HG02642 (cell line): ENCODE measurements around the gene SYNGR1.

Experiments used
- ATAC-seq: cut with Tn5 transposase; IDR thresholded peaks from one replicate; pipeline ENCODE4 v1.9.1; 2021; ENCODE audit warnings: mild to moderate bottlenecking; ENCODE audit not compliant: unreplicated experiment, poor library complexity

Gene SYNGR1, protein sequence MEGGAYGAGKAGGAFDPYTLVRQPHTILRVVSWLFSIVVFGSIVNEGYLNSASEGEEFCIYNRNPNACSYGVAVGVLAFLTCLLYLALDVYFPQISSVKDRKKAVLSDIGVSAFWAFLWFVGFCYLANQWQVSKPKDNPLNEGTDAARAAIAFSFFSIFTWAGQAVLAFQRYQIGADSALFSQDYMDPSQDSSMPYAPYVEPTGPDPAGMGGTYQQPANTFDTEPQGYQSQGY

DNA sequence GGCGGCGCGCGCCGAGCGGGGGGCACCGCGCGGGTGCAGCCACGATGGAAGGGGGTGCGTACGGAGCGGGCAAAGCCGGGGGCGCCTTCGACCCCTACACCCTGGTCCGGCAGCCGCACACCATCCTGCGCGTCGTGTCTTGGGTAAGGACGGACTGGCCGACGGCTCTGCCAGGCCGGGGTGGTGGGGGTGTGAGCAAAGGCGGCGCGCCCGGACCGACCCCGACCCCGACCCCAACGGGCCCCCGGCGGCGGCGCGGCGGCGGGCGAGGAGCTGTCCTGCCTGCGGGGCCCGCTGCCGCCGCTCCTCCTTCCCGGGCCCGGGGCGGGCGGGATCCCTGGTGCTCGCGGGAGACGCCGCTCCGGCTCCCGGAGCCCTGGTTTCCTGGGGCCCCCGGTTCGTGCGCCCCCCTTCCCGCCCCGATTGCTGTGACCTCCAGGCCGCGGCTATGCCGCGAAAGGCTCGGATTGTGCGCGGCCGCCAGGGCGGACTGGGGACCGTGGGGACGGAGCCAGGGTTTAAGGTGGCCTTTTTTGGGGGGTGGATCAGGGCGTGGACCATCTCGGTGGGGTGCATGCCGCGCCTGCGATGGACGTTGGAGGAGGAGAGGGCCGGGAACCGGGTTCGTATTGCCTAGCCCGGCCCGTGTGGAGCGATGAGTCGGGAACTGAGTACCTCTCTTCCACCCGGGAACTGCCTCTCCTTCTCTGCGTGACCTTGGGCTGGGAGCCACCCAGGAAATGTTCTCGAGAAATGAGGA is at the start of gene SYNGR1:
SYNGR1 (plus strand) TSS at position 25 of the 760 bp plus-strand sequence; CDS start at position 45, 20 bp downstream.
- ATAC-seq = peak; percentile 26

- no peak for ATAC-seq
Observed at GRCh38 chr22:39300186-39300830, 49.5 kb upstream of the SYNGR1 start.

DNA sequence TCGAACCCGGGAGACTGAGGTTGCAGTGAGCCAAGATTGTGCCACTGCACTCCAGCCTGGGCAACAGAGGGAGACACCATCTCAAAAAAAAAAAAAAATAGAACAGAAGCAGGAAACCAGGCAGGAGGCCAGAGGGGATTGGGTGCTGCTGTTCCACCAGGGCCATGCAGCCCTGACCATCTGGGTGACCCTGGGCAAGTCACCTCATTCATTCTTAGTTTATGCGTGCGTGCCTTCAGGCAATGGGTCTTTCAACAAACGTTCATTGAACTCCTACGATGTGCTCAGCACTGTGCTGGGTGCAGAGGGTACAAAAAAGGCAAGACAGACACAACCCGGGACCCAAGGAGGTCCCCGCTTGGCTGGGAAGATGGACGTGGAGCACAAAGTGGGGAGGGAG is 48.7 kb upstream of the SYNGR1 start:
- ATAC-seq = no peak

GRCh38 chr22:39301926-39302325 is 47.9 kb upstream of the SYNGR1 start:
- no peak for ATAC-seq

DNA sequence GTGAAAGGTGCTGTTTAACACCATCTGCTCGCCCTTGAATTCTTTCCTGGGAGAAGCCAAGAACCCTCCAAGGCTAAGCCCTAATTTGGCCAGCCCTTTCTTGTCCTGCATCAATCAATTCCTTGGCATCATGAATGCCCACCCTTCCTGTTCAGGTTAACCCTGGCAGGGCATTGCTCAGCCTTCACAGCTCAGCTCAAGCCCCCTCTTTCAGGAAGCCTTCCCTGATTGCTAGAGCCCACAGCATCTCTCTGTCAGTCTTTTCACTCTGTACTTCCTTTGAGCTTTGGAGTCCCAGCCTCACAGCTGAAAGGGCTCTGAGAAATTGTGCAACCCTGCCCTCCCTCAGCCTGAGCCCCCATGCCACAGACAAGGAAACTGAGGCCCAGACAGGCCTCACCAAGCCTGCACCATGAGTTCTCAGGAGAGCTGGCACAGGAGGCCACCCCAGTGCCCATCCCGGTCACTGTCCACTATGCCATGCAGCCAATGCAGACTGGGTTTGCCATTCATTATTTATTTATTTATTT is 47.3 kb upstream of the SYNGR1 start:
- no peak for ATAC-seq

DNA sequence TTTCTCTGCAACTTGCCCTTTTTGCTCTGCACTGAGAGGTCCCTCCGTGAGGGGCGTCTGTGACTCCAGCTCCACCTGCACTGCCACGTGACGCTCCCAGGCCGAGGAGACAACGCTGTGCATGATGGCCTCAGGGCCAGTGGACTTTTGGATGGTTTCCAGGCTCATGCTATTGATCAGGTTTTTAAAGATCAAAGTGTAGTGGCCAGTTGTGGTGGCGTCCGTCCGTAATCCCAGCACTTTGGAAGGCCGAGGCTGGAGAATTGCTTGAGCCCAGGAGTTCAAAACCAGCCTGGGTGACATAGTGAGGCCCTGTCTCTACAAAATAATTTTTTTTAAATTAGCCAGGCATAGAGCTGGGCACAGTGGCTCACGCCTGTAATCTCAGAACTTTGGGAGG is 46.4 kb upstream of the SYNGR1 start:
- ATAC-seq = no peak

DNA sequence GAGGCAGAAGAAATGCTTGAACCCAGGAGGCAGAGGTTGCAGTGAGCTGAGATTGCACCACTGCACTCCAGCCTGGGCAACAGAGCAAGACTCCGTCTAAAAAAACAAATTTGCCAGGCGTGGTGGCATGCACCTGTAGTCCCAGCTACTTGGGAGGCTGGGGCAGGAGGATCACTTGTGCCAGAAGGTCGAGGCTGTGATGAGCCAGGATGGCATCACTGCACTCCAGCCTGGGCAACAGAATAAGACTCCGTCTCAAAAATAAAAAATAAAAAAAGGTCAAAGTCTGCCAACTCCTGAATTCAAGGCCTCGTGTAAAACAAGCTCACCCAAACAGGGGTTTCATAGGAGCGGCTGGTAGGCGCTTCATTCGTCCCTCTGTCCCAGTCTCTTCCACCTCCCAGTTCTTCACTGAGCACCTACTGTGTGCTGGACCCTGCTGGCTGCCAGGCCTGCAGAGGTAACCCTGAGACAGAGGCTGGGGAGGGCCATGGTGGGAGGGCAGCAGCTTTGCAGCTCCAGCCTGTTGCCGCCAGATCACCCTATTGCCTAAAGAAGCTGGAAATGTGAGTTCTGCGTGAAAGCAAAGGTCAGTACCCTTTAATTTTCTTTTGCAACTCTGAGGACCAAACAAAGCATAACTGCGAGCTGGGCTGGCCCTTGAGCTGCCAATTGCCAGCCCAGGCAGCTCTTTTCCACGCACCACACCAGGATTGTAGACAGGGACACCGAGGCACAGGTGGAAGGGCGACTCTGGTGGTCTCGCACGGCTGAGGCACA is 45.7 kb upstream of the SYNGR1 start:
- no peak for ATAC-seq

DNA sequence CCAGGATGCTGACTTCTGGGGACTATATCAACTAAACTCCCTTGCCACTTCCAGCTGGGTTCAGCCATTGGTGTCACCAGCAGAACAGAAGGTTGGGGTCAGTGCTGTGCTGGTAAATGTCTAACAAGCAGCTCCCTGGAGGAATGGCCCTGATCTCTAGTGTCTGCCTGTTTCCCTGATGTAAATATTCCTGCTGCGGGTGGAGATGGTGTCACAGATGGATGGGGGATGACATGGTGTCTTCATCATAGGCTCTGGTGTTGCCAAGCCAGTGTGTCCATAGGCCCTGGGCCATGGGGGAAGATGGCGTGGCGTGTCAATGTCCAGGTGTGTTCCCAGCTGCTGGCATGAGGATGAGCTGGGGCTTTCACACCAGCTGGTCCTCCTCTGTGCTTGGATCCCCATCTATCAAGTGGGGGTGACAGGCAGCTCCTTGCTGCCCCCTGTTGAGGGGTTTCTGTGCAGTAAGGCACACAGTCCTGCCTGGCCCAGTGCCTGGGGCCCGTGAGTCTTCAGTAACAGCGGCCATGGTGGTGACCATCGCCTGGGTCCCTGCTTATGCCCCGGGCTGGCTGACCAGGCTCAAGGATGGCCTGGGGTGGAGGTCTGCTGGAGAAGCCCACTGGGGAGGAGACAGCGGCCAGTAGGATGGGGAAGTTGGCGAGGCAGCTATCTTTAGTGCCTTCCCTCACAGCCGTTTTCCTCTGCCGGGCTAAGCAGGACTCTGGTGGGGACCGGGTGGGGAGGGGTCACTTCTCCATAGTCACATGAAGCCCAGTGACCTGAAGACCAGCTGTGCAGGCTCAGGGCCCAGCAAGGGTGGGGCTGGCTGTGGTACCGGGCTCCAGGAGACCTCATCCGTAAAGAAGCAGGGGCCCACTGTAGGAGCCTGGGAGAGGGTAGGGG is 43.1 kb upstream of the SYNGR1 start:
- no peak for ATAC-seq

DNA sequence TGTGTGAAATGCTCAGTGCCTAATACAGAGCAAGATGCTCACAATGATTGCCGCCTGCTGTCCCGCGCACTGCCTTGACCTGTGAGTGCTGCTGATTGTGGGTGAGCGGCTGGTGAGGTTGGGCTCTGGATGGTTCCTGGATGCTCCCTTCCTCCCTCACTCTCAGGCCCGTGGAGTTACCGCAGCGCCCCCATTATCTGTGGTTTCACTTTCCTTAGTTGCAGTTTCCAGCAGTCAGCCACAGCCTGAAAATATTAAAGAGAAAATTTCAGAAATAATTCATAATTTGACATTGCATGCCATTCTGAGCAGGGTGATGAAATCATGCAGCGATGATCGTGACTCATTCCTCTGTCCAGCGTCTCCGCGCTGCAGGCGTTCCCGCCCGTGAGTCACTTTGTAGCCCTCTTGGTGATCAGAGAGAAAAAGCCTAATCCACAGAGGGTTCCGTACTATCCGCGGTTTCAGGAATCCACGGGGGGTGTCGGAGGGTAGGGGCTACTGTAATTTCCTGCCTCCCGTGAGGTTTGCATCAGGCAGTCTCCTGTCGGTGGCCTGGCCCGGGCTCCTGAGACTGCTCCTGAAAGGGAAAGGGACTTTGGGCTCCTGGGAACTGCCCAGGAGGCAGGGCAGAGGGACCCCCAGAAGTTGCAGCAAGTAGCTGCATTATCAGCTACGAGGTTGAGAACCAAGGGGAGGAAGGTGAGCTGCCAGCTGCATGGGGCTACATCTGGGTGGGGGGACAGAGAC is 41.0 kb upstream of the SYNGR1 start:
- no peak for ATAC-seq

DNA sequence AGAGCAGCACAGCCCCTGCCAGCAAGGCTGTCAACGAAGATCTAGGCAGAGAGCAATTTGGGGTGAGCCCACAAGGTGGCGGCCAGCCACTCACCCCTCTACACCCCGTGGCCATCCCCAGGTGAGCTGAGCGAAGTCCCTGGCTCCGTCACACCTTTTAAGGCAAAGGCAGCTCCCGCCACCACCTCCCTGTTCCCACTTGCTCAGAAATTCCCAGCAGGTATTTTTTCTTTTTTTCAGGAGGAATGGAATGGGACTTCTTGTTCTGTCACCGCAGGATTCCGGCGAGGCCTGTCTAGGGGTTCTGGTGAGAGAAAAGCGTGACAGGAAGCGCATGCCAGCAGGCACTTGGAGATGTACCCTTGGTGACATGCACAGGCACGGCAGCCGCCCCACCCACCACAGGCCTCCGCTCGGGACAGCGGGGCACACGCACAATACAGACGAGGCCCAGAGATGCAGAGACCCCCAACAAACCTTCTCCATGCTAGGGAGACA is 40.4 kb upstream of the SYNGR1 start:
- ATAC-seq = no peak

DNA sequence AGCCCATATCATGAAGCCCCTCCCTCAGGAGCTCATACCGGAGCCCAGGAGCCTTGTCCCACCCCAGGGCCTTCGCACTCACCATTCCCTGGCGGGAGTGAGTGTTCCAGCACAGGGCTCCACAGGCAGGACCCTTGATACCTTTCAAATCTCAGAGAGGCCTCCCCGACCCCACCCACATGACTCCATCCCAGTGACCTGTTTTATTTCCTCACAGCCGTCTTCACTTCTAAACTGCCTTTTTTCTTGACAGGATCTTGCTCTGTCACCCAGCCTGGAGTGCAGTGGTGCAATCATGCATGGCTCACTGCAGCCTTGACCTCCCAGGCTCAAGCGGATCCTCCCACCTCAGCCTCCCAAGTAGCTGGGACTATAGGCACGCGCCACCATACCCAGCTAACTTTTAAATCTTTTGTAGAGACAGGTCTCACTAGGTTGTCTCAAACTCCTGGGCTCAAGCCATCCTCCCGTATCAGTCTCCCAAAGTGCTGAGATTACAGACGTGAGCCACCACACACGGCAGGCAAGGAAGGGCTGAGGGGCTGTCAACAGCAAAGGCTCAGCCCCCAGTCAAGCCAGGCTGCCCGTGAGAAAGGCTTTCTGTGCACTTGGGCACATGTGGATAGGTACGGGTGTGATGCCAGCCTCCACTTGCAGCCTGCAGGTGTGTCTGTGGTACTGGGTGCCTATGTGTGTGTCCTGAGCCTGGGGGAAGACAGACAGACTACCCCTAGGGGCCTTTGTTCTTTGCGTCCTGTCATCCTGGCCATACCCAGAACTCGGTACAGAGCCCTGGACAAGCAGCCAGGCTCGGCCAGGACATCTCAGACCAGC is 39.7 kb upstream of the SYNGR1 start:
- ATAC-seq = peak; percentile 8

DNA sequence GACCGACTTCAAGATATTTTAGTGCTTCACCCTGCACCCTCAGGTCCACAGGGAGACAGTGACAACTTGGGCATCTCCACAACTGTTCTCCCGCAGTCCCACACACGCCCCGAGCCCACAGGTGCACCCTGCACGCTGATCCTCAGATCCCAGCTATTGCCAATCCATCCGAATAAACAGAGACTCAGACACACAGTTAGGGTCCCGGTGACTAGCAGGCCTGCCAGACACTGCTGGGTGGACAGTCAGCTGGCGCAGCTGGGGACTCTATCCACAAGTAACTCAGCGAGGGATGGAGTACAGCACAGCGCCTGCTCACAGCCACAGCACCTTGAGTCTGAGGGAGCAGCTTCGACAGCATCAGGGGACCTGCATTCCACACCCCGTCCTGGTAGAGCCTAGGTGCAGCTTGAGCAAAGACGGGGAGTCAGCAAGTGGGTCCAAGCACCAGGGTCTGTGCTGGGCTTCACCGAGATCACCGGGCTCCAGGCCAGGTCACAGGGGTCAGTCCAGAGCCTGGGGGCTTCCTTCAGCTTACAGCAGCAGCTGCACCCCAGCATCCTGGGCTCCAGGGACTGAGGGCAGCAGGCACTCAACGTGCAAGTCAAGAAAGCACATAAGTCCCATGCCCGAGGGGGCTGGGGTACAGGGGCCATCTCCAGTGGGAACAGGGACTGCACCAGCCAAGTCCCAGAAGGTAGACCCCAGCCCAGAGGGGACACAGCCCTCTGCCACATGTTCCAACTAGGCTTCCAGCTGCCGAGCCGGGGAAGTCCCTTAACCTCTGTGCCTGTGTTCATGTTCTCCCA is 38.0 kb upstream of the SYNGR1 start:
- no peak for ATAC-seq

DNA sequence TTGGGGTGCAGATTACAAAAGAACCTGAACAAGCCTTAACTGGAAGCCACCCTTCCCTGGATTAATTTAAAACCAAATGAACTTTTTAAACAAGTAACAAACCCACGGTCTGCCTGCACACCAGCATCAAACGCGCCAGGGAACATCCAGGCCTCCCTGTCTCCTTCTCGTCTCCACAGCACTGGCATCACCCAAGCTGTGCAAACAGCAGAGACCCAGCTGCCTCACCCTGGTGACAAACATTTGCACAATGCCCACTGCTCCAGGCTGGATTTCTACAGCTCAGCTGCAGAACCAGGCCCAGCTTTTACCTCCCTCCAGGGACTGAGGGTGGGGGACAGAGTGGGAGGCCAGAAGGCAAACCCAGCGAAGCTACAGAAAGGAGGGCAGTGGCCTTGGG is 37.4 kb upstream of the SYNGR1 start:
- no peak for ATAC-seq

- ATAC-seq = no peak
Observed at GRCh38 chr22:39313258-39314001, 36.4 kb upstream of the SYNGR1 start.

DNA sequence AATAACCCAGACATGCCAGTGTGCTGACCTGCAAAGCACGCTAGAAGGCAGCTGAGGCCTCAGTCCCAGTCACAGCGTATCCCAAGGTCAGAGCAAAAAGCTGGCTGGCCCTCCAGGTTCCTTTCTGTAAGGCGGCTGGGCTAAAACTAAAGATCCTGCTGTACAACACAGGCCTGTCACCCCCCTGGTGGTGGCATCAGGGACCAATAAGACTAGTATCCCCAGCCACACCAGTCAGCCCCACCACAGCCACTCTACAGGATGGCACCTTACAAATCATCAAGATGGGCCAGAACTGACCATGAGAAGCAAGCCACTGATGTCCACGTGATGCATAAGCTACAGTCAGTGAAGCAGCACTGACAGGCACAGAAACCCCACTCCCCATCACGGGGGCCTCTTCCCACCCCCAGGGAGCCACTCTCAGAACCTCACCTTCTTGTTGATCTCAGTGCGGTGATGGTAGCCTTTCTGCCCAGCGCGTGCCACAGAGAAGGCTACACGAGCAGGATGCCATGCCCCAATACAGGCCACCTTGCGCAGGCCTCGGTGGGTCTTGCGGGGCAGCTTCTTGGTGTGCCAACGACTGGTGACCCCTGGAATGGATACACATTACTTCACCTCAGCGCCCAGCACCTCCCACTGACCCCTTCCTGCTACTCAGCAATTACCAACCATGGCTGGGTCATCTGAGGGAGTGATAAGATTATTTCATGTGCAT is 35.4 kb upstream of the SYNGR1 start:
- no peak for ATAC-seq

DNA sequence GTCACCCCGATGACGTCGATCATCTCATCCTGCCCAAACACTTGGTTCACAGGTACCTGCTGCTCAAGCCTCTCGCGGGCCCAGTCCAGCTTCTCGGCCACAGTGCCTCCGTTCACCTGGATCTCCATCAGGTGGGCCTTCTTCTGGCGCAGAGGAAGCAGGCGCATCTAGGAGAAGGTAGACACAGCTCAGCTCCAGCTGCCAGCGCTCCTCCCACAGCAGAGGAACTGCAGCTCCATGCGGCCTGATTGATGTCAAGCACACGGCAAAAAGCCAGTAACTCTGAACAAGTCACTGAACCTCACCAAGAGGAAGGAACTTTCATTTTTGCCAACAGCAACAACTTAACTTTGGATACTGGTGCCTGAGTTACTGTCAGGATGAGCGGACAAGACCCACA is 34.4 kb upstream of the SYNGR1 start:
- no peak for ATAC-seq
